Measurements from ENCODE around the gene TMEM163.

DNA sequence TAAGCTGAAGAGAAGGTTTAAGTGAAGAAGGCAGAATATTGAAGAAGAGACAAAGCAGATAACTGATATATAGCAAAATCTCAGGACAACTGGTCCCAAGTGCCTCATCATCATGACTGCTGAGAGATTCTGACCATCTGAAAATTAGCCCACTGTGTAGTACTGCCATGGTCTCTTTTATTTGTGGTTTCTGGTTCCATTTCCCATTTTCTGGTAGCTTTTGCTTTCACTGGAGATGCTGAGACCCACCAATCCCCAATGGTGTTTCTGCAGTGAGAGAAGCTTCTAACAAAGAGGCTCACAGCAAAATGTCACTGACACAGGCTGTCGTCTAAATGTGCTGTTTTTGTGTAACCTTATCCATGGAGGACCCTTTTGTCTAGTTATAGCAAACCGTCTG, 79.5 kb downstream of the TMEM163 start:
- no peak for TF ChIP-seq CTCF (IDR thresholded peaks at IDR 0.05)
- TF ChIP-seq POLR2A (IDR thresholded peaks at IDR 0.05): no peak
